Effector CD8-positive, alpha-beta T cell (primary cell): ENCODE measurements around the gene VWF.

Experiments used
- DNase-seq: peaks from one replicate; lab custom pipeline; 2025; lab: John Stamatoyannopoulos, UW

VWF gene

DNA sequence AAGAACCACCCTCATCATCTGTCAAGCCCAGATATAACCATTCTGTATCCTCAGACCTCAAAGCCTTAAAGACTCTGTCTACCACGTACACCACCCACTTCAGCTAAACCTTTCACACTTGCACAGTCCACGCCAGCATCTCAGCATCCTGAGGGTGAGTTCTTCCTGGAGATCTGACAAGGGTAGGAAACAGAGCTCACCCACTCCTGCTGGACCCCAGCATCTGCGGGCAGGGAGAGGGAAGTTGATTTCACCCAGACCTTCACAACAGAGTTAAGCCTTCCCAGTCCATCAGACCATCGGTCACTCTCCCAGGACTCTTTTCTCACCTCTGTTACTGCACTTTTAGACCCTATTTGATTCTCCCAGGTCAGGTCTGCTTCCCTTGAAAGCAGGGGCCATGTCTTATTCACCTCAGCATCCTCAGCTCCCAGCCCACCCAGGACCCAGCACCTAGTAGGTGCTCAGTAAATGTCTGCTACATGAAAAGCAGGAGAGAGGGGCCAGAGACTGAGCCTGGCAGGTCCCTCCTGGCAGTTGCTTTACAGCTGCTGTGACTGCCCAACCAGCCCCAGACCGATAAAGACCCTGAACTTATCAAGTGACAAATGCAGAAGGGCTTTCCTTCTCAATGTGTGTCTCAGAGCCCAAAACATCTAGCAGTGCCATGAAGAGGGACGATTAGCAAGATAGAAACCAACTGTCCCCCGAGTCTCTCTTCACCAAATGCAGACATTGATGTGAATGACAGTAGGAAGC, 213.5 kb downstream of the VWF start:
- DNase-seq: no peak

GRCh38 chr12:5909560-5909959, 214.9 kb downstream of the VWF start:
- no peak for DNase-seq

DNA sequence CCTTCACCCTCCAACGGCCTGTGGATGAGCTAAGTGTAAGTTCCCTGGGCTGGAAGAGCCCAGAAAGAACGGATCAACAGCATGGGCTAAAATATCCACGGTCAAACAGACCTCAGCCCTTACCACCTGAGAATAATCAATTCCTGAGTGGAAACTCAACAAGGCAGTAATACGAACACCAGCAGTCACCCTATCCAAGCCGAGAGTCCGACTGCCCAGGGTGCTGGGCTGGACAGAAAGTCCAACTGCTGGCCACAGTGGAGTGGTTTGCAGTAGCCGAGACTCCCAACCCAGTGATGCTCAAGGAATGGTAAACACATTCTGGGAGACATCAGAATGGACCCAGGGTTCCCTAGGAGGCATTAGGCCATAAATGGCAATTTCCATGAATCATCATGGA, 216.2 kb downstream of the VWF start:
- DNase-seq: no peak

DNA sequence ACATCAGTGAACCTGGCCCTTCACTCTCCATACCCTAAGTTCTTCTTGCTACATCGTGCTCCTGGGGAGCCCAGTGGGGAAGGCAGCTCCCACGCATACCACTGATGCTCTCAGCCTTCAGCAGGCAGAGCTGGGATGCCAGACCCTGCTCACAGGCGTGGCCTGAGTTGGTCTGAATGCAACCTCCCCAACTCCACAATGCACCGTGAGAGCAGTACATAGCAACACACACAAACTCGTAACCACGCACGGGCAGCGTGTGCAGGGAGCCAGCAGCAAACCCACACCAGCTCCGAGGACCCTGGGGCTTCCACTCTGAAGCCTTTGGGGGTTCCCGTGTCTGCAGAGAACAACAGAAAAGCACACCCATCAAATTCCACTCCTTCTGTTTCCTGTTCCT, 216.7 kb downstream of the VWF start:
- DNase-seq: no peak

DNA sequence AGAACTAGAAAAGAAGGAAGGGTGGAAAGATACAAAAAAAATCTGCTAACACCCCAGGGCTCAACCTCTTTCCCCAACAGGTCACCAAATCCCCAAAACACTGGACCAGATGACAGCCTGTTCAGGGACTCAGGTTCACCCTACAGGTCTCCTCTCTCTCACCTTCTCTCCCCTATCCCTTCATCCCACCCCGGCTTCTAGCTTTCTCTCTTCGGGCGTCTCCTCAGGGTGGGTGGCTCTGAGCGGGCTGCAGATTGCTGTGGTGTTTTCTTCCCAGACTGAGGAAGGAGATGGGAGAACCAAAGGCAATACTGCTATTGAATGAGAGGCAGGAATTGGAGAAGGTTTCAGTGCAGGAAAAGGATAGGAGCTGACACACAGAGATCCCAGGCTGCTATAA, 218.7 kb downstream of the VWF start:
- no peak for DNase-seq

DNA sequence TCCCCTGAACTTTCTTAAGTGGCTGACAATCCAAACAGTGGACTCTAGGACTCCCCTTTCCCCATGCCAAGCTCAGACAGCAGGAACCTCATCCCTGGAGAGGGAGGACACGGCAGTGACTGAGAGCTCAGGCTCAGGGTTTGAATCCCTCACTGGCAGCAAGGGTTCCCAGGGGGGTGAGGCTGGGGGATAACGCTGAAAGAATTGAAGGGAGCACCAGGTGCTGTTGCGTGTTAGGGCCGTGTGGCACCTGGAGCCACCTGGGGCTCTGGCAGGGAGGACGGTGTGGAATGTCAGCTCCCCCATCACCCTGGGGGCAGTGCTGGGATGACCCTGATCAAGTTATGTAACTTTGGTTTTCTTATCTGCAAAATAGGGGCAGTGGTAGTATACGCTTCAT, 219.5 kb downstream of the VWF start:
- no peak for DNase-seq

- DNase-seq: no peak
Observed at GRCh38 chr12:5904441-5904840, 220.0 kb downstream of the VWF start.

GRCh38 chr12:5902736-5903135, 221.7 kb downstream of the VWF start:
- no peak for DNase-seq

GRCh38 chr12:5901416-5901815, 223.1 kb downstream of the VWF start:
- no peak for DNase-seq

- no peak for DNase-seq
Observed at GRCh38 chr12:5900533-5901205, 223.8 kb downstream of the VWF start.

DNA sequence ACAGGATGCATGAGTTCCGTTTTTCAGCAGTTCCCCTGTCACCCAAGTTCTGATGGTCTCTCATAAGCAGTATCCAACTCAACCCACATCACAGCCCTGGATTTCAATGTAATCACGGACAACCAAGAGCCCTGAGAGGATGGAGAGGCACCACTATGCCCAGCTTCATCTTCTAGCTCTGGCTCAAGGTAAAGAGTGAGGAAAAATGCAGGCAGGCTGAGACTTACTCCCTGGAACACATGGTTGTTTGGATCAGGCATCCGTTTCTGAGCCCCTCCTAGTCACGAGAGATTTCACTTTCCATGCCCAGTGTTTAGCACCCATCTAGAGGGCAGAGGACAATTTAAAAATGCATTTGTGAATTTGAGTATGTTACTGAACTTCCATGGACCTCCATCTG, 224.4 kb downstream of the VWF start:
- DNase-seq: no peak

DNA sequence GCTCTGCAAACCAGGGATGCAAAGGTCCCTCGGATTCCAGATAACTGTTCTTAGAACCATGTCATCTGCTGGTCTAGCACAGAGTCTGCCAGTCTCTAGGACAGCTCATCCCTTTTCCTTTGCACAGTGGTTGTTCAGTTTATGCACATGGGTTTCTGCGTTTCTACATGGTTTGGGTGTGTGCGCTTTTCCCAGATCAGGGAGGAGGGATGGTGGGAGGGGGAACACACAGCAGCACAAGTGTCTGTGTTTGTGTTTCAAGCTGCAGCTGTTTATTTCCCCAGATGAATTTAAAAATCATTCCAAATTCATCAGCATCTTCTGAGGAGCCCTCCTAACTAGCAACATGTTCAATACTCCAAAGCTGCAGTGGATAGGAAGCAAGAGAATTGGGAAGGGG, 224.8 kb downstream of the VWF start:
- no peak for DNase-seq

DNA sequence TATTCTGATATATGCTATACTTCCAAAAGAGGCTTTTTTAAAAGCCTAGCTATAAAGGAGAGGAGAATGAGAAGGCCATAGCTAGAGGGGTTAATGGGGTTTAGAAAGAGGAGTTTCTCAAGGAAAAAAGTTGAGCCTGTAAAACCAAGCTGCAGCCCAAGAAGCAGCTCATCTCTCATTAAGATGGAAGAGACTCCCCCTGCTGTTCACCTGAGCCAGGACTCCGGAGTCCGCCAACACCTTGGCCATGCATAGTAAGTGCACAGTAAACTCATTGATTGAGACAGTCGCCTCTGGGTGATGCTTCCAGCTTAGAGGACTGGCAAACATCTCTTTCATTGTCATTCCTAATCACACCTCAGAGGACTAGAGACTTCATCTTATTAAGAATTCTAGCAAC, 225.6 kb downstream of the VWF start:
- no peak for DNase-seq
